Peyer's patch (tissue), 4 donors: ENCODE measurements around the gene CPSF3.

Experiments
- POLR2A ChIP-seq, 2 donors: fragments of 450-650 bp; IDR thresholded peaks; one replicate each; pipeline ENCODE4 v1.5.1; 2017; ENCODE audit warnings: antibody characterized with exemption in 2 of 2, mild to moderate bottlenecking in 2 of 2, moderate library complexity in 2 of 2
- TF ChIP-seq, protein P1 (sequence below), 6 experiments: fragments of 450-650 bp in 4 of 6; fragments of 200-600 bp in 2 of 6; sonication (generic) in 1 of 6; IDR thresholded peaks; one replicate each; pipeline ENCODE4 v1.5.1; 2017 to 2019; ENCODE audit warnings: antibody characterized with exemption in 6 of 6, mild to moderate bottlenecking in 3 of 6, moderate library complexity in 1 of 6

DNA sequence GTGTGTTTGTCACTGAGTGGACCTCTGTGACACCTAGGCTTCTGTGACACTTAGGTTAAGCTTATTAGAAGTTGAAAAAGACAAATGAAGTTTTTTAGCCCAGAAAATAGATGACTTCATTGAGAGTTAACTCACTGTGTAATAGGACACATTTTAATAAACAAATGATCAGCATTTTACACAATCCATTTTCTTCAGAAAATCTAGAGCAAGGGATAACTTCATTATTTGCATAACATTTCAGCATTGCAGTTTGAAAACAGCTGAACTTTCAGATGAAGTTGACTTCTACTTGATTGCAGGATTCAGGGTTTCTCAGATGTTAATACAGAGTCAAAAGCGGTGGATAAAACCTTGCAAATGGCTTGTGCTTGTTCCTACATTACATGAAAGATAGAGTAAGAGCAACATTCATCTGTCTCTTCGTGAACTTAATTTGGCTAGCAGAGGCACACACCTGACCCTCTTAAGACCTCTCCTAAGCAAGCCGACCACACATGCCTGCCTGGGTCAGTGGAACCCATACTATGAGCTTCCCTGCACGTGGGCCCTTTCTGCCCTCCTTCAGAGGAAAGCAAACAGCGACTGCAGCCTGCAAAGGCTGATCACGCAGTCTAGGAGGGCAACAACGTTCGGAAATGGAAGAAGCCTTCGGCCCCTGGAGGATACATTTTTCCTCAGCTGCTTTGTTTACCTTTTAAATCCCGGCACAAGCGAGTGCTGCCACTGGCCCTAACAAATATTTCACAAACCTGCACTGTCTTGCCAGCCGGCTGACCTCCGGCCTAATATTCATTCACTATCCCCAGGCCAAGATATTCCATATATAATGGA, 16.7 kb upstream of the CPSF3 start:
- TF ChIP-seq, protein P1, sequence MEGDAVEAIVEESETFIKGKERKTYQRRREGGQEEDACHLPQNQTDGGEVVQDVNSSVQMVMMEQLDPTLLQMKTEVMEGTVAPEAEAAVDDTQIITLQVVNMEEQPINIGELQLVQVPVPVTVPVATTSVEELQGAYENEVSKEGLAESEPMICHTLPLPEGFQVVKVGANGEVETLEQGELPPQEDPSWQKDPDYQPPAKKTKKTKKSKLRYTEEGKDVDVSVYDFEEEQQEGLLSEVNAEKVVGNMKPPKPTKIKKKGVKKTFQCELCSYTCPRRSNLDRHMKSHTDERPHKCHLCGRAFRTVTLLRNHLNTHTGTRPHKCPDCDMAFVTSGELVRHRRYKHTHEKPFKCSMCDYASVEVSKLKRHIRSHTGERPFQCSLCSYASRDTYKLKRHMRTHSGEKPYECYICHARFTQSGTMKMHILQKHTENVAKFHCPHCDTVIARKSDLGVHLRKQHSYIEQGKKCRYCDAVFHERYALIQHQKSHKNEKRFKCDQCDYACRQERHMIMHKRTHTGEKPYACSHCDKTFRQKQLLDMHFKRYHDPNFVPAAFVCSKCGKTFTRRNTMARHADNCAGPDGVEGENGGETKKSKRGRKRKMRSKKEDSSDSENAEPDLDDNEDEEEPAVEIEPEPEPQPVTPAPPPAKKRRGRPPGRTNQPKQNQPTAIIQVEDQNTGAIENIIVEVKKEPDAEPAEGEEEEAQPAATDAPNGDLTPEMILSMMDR (IDR thresholded peaks at IDR 0.05), result no peak
- TF ChIP-seq POLR2A (IDR thresholded peaks at IDR 0.05), result no peak
